DOHH2 (cell line): ENCODE measurements around the gene THBS2.

Experiments used
- EZH2phosphoT487 ChIP-seq: fragments of 200-600 bp; sonication (generic); IDR thresholded peaks from 2 replicates; pipeline ENCODE4 v1.6.1; 2017; ENCODE audit warnings: borderline replicate concordance, mild to moderate bottlenecking, antibody characterized with exemption, low read length, moderate library complexity, mixed read lengths
- TF ChIP-seq, protein P1 (sequence below): fragments of 200-600 bp; sonication (generic); IDR thresholded peaks from one replicate; pipeline ENCODE4 v1.5.1; 2014; ENCODE audit warnings: antibody characterized with exemption, mild to moderate bottlenecking, low read depth, low read length; ENCODE audit not compliant: poor library complexity, severe bottlenecking

DNA sequence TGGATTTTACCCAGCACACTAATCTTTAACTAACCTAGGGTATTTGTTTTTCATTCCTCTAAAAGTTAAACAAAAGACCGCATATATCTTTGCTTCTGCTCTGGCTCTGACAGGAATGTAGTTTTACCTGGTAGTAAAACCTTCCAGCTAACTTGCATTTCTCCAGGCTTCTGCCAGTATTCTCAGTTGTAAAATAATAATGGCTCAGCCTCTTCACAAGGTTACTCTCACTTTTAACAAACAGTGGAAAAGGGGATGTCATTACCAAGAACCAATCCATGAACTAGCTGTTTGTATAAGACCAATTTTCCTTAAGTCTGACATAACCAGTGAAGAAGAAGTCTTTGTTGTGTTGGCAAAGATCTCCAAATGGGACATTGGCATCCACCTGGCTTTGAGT is 10.0 kb downstream of the THBS2 start:
- TF ChIP-seq, protein P1, sequence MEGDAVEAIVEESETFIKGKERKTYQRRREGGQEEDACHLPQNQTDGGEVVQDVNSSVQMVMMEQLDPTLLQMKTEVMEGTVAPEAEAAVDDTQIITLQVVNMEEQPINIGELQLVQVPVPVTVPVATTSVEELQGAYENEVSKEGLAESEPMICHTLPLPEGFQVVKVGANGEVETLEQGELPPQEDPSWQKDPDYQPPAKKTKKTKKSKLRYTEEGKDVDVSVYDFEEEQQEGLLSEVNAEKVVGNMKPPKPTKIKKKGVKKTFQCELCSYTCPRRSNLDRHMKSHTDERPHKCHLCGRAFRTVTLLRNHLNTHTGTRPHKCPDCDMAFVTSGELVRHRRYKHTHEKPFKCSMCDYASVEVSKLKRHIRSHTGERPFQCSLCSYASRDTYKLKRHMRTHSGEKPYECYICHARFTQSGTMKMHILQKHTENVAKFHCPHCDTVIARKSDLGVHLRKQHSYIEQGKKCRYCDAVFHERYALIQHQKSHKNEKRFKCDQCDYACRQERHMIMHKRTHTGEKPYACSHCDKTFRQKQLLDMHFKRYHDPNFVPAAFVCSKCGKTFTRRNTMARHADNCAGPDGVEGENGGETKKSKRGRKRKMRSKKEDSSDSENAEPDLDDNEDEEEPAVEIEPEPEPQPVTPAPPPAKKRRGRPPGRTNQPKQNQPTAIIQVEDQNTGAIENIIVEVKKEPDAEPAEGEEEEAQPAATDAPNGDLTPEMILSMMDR: no peak
- TF ChIP-seq EZH2phosphoT487: no peak
